ENCODE measurements around the gene TMEM81.

The TMEM81 gene

GRCh38 chr1:205058853-205059252 is 25.4 kb downstream of the TMEM81 start:
- DNase-seq (ENCODE audit: low spot score) = no peak

- DNase-seq (ENCODE audit: low spot score) = no peak
Observed at GRCh38 chr1:205057808-205058575, 26.3 kb downstream of the TMEM81 start.

GRCh38 chr1:205056956-205057568 is 27.2 kb downstream of the TMEM81 start:
- DNase-seq (ENCODE audit: low spot score) = no peak

- no peak for DNase-seq (ENCODE audit: low spot score)
Observed at GRCh38 chr1:205056188-205056611, 28.1 kb downstream of the TMEM81 start.

- no peak for DNase-seq (ENCODE audit: low spot score)
Observed at GRCh38 chr1:205054013-205054412, 30.2 kb downstream of the TMEM81 start.

GRCh38 chr1:205053296-205053695 is 31.0 kb downstream of the TMEM81 start:
- DNase-seq (ENCODE audit: low spot score) = no peak

GRCh38 chr1:205052690-205053089 is 31.6 kb downstream of the TMEM81 start:
- DNase-seq (ENCODE audit: low spot score) = no peak

- DNase-seq (ENCODE audit: low spot score) = peak; percentile 74
Observed at GRCh38 chr1:205049479-205049878, 34.8 kb downstream of the TMEM81 start.

GRCh38 chr1:205048382-205048781 is 35.9 kb downstream of the TMEM81 start:
- peak; percentile 96 for DNase-seq (ENCODE audit: low spot score)

GRCh38 chr1:205047764-205048231 is 36.5 kb downstream of the TMEM81 start:
- DNase-seq (ENCODE audit: low spot score) = peak; percentile 87

- peak; percentile 83 for DNase-seq (ENCODE audit: low spot score)
Observed at GRCh38 chr1:205046870-205047269, 37.4 kb downstream of the TMEM81 start.

- DNase-seq (ENCODE audit: low spot score) = no peak
Observed at GRCh38 chr1:205045146-205045545, 39.1 kb downstream of the TMEM81 start.

GRCh38 chr1:205044741-205045140 is 39.5 kb downstream of the TMEM81 start:
- no peak for DNase-seq (ENCODE audit: low spot score)

GRCh38 chr1:205043866-205044265 is 40.4 kb downstream of the TMEM81 start:
- no peak for DNase-seq (ENCODE audit: low spot score)

- peak; percentile 87 for DNase-seq (ENCODE audit: low spot score)
Observed at GRCh38 chr1:205042911-205043806, 41.1 kb downstream of the TMEM81 start, which contains the start of gene CNTN2. Gene CNTN2 (plus strand): TSS chr1:205043212. CDS start chr1:205053186, 9,974 bp downstream.

- DNase-seq (ENCODE audit: low spot score) = peak; percentile 81
Observed at GRCh38 chr1:205041998-205042910, 42.0 kb downstream of the TMEM81 start.

- no peak for DNase-seq (ENCODE audit: low spot score)
Observed at GRCh38 chr1:205041001-205041715, 43.1 kb downstream of the TMEM81 start.

- DNase-seq (ENCODE audit: low spot score) = no peak
Observed at GRCh38 chr1:205038132-205038786, 46.0 kb downstream of the TMEM81 start.

GRCh38 chr1:205037539-205037938 is 46.7 kb downstream of the TMEM81 start:
- no peak for DNase-seq (ENCODE audit: low spot score)
